ENCODE results near the gene HOXD10.

HOXD10 gene

DNA sequence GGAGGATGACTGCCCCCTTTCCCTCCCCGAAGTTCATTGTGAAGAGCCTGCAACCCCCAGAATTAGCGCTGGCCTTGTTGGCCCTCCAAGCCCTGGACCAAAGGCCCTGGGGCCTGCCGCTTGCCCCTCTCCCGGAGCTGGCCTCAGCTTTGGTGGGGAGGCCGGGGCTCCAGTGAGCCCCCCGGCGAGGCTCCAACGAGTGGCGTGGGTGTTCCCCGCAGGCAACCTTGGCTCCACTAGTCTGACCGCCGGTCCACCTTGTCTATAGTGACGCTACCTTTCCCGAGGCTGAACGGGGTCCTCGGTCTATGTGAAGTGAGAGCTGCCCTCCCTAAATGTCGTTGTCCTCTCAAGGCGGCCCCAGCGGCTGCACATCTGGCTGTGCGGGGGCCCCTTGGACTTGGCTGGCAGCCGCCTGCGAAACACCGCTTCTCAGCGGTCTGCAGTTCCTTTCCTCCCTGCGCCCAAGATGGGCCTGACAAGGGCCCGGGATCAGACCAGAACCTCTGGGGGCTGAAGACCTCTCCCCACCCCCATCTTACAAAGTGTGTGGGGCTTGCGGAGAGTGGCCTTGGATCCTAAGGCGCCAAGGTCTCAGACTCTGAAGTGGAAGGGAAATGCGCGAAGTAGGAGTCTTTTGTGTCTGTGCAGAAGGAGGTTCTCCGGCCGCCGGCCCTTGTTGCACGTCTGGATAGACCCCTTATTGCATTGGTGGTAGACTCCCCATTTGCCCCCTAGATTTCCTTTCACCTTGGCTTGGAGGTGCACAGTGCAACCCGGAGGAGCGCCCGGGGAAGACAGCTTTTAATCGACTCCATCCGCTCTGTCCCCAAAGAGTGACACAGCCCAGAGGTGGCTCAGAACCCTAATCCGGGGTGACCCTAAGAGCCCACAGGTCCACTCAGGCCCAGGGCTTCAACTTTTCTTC, 3.9 kb upstream of the HOXD10 start:
- Histone ChIP-seq H3K36me3 (replicated peaks; ENCODE audit: insufficient read depth, low read length) (no peaks in the 10 kb centered on the region), H3K9me2 (replicated peaks; ENCODE audit: insufficient read depth, low read length) (no peaks in the 10 kb centered on the region), H3K9ac (ENCODE audit: low read length) (no peak overlapping the region), H3K27me3 (replicated peaks; ENCODE audit: insufficient read depth, low read length) (peaks cover 74% of the 10 kb centered on the region), H2AFZ (ENCODE audit: low read length) (no peak overlapping the region), H3K27ac (ENCODE audit: low read length) (no peak overlapping the region), H3K79me2 (ENCODE audit: low read length) (no peaks in the 10 kb centered on the region), H3K4me3 (ENCODE audit: low read length) (no peak overlapping the region), H3K4me2 (ENCODE audit: low read depth, low read length) (no peak overlapping the region), H4K20me1 (ENCODE audit: insufficient read depth, low read length) (no peaks in the 10 kb centered on the region), H3F3A (ENCODE audit: insufficient read depth, low read length) (no peaks in the 10 kb centered on the region), H3K4me1 (ENCODE audit: low read length) (no peaks in the 10 kb centered on the region), H3K9me3 (replicated peaks; ENCODE audit: insufficient read depth, low read length) (no peaks in the 10 kb centered on the region)
- no peak for DNase-seq
- TF ChIP-seq EZH2 (optimal IDR thresholded peaks at IDR 0.05; ENCODE audit: low read depth, low read length) (no peak), EZH2phosphoT487 (IDR thresholded peaks at IDR 0.05; ENCODE audit: low read length) (no peak)
- TF ChIP-seq, protein P1, sequence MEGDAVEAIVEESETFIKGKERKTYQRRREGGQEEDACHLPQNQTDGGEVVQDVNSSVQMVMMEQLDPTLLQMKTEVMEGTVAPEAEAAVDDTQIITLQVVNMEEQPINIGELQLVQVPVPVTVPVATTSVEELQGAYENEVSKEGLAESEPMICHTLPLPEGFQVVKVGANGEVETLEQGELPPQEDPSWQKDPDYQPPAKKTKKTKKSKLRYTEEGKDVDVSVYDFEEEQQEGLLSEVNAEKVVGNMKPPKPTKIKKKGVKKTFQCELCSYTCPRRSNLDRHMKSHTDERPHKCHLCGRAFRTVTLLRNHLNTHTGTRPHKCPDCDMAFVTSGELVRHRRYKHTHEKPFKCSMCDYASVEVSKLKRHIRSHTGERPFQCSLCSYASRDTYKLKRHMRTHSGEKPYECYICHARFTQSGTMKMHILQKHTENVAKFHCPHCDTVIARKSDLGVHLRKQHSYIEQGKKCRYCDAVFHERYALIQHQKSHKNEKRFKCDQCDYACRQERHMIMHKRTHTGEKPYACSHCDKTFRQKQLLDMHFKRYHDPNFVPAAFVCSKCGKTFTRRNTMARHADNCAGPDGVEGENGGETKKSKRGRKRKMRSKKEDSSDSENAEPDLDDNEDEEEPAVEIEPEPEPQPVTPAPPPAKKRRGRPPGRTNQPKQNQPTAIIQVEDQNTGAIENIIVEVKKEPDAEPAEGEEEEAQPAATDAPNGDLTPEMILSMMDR (IDR thresholded peaks at IDR 0.05; ENCODE audit: low read length): no peak

GRCh38 chr2:176114120-176114929, 2.3 kb upstream of the HOXD10 start:
- no peak for TF ChIP-seq EZH2 (optimal IDR thresholded peaks at IDR 0.05; ENCODE audit: low read depth, low read length)
- TF ChIP-seq, protein P1 (IDR thresholded peaks at IDR 0.05; ENCODE audit: low read length): no peak
- no peak for TF ChIP-seq EZH2phosphoT487 (IDR thresholded peaks at IDR 0.05; ENCODE audit: low read length)
- Histone ChIP-seq H3F3A (ENCODE audit: insufficient read depth, low read length) (no peaks in the 10 kb centered on the region), H3K4me2 (ENCODE audit: low read depth, low read length) (no peak overlapping the region), H3K9me2 (replicated peaks; ENCODE audit: insufficient read depth, low read length) (no peaks in the 10 kb centered on the region), H3K27ac (ENCODE audit: low read length) (no peak overlapping the region), H3K4me1 (ENCODE audit: low read length) (no peaks in the 10 kb centered on the region), H4K20me1 (ENCODE audit: insufficient read depth, low read length) (no peaks in the 10 kb centered on the region), H2AFZ (ENCODE audit: low read length) (no peak overlapping the region), H3K36me3 (replicated peaks; ENCODE audit: insufficient read depth, low read length) (no peaks in the 10 kb centered on the region), H3K4me3 (ENCODE audit: low read length) (no peak overlapping the region), H3K27me3 (replicated peaks; ENCODE audit: insufficient read depth, low read length) (peaks cover 70% of the 10 kb centered on the region), H3K79me2 (ENCODE audit: low read length) (no peaks in the 10 kb centered on the region), H3K9me3 (replicated peaks; ENCODE audit: insufficient read depth, low read length) (no peaks in the 10 kb centered on the region), H3K9ac (ENCODE audit: low read length) (no peak overlapping the region)
- no peak for DNase-seq

DNA sequence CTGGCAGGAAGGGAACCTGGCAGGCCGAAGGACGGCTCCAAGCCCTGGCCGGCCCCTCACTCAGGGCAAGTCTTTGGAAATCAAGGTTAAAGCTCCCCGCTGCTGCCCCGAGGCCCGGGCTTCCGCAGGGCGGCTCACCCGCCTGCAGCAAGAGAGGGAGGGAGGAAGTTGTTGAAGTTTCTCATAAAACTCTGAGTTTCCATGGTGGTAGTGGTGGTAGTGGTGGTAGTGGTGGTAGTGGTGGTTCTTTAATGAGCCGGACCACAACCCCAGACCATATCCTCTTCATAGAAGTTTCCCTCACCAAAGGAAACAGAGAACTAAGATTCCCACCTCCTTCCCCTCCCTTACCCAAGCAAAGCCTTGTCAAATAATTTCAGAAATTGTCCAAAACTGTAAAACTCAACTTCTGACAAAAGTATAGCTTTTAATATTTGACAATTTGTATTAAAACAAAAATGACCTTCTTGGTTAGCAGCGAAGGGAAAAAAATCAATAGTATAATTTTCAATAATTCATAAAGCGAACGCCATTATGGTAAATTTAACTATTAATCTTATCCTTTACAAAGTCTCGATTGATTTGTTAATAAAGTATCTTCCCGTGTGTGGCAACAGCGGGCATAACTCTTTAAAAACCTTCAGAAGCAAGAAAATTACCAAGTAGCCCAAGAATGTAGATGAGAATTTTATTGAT, 1.5 kb upstream of the HOXD10 start:
- Histone ChIP-seq H3K4me2 (ENCODE audit: low read depth, low read length) (no peak overlapping the region), H2AFZ (ENCODE audit: low read length) (no peak overlapping the region), H3K9ac (ENCODE audit: low read length) (no peak overlapping the region), H3K36me3 (replicated peaks; ENCODE audit: insufficient read depth, low read length) (no peaks in the 10 kb centered on the region), H3K27me3 (replicated peaks; ENCODE audit: insufficient read depth, low read length) (peaks cover 69% of the 10 kb centered on the region), H3F3A (ENCODE audit: insufficient read depth, low read length) (no peaks in the 10 kb centered on the region), H3K79me2 (ENCODE audit: low read length) (no peaks in the 10 kb centered on the region), H3K4me3 (ENCODE audit: low read length) (no peak overlapping the region), H3K4me1 (ENCODE audit: low read length) (no peaks in the 10 kb centered on the region), H3K27ac (ENCODE audit: low read length) (no peak overlapping the region), H4K20me1 (ENCODE audit: insufficient read depth, low read length) (no peaks in the 10 kb centered on the region), H3K9me3 (replicated peaks; ENCODE audit: insufficient read depth, low read length) (no peaks in the 10 kb centered on the region), H3K9me2 (replicated peaks; ENCODE audit: insufficient read depth, low read length) (no peaks in the 10 kb centered on the region)
- DNase-seq: no peak
- TF ChIP-seq, protein P1 (IDR thresholded peaks at IDR 0.05; ENCODE audit: low read length): no peak
- TF ChIP-seq EZH2 (optimal IDR thresholded peaks at IDR 0.05; ENCODE audit: low read depth, low read length) (no peak), EZH2phosphoT487 (IDR thresholded peaks at IDR 0.05; ENCODE audit: low read length) (no peak)
